HFF-Myc (cell line): ENCODE results near the gene ACY1.

Experiments
- DNase-seq: peaks from one replicate; pipeline ENCODE4 v3.0.0-alpha.2; 2011; ENCODE audit warnings: low read depth; ENCODE audit errors: extremely low read depth
- H3K4me3 ChIP-seq: replicated peaks from 2 replicates; pipeline ENCODE4 v1.5.1; 2011; ENCODE audit warnings: low read depth, mild to moderate bottlenecking, control low read depth, low read length
- CTCF ChIP-seq: IDR thresholded peaks from 2 replicates; pipeline ENCODE4 v1.5.1; 2012; ENCODE audit warnings: mild to moderate bottlenecking, low read depth, low read length, control low read depth; ENCODE audit errors: missing control alignments

The ACY1 gene

GRCh38 chr3:51966016-51966415 is 17.3 kb upstream of the ACY1 start:
- H3K4me3 ChIP-seq, result peak overlapping the region; percentile 53
- no peak for TF ChIP-seq CTCF
- DNase-seq, result no peak

GRCh38 chr3:51966486-51966885 is 16.8 kb upstream of the ACY1 start:
- no peak for DNase-seq
- TF ChIP-seq CTCF, result no peak
- H3K4me3 ChIP-seq, result peak overlapping the region; percentile 53

GRCh38 chr3:51966922-51967383 is 16.4 kb upstream of the ACY1 start:
- no peak for TF ChIP-seq CTCF
- H3K4me3 ChIP-seq, result peak overlapping the region; percentile 53
- no peak for DNase-seq

GRCh38 chr3:51967384-51968169 is 15.8 kb upstream of the ACY1 start, which contains the start of gene PCBP4:
PCBP4 (minus strand) TSS chr3:51967454; CDS start chr3:51961240, 6,214 bp downstream.
- peak within 1 kb of the TSS; percentile 53 for H3K4me3 ChIP-seq
- DNase-seq, result no peak
- TF ChIP-seq CTCF, result no peak

DNA sequence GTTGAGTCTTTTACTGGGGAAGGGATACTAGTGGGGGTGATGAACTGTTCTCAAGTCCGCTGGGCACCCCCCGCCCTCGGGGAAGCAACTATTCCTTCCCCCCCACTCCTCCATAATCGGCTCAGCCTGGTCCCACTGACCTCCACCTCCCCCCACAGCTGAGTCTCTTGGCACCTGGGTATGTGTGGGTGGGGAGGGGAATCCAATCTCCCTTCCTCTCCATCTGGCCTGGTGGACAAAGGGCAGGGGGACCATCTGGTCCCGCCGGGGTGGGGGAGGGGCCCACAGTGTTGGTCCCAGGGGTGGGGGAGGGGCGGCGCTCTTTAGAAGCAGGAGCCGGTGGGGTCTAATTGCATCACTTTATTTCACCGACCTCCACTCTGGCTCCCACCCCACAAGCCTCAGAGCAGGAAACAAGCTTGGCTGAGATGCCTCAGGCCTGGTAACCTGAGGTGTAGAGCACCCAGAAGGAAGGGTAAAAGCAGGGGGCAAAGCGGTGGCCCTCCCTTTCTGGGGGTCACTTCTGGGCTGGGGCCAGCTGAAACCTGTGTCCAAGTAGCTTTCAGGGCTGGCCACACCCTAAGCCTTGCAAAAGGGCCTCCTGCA is 15.1 kb upstream of the ACY1 start:
- DNase-seq, result peak; percentile 41
- no peak for TF ChIP-seq CTCF

DNA sequence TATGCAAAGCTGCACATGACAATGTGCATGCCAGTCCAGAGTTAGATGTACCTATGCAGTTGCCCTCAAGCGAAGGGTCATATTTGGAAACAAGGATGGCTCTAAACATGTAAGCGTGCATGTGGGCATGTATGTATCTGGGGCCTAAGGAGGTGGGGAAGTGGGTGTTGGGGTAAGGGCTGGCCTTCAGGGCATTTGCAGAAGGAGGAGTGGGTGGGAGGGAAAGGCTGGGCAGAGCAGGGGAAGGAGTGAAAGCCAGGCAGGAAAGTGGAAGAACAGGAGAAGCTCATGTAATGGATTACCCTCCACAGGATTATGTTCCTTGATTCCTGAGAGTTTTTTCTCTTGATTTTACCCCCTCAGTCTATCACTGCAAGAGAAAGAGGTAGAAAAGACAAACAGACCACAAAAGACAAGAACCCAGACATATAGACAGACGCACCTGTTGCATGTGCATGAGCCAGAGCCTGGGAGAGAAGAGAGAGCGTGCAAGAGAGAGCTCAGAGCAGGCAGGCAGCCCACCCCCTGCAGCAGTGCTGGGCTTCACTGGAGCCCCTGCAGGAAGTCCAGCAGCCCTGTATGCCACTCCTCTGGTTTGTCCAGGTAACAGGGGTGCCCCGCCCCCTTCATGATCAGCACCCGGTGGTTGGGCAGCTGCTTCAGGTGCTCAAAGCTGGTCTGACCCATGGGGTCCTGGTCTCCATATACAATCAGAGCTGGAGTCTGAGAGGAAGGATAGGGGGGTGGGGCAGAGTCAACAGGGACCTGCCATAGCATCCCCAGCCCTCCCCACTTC is 14.3 kb upstream of the ACY1 start:
- no peak for DNase-seq
- no peak overlapping the region for H3K4me3 ChIP-seq

More for the DNA sequence above, 15.1 kb upstream of the ACY1 start:
- peak overlapping the region; percentile 47 for H3K4me3 ChIP-seq

More for the DNA sequence above, 14.3 kb upstream of the ACY1 start:
- no peak for TF ChIP-seq CTCF
